Kidney (tissue), 14 donors: Measurements from ENCODE around the gene HERPUD2. TPM values are rescaled to one million over a fixed set of nuclear protein-coding genes. Genes with fewer than 3 reads are reported as not detected.

Source experiments
- DNase-seq, 5 donors: peaks; one replicate each; pipeline ENCODE4 v3.0.0-alpha.2; 2013 to 2020
- FAIRE-seq: peaks from 2 replicates; lab custom pipeline; 2012; peaks lifted over from hg19 to GRCh38; lab: Jason Lieb, UNC
- H3K27ac ChIP-seq, 2 donors: one replicate each; pipeline ENCODE4 v1.7.0; 2013; ENCODE audit warnings: low read depth in 2 of 2, low read length in 2 of 2, inconsistent platforms in 1 of 2
- H3K27me3 ChIP-seq: one replicate; pipeline ENCODE4 v1.7.1; 2013; ENCODE audit warnings: low read length, inconsistent platforms; ENCODE audit not compliant: control insufficient read depth, insufficient read depth
- H3K36me3 ChIP-seq, 3 donors: one replicate each; pipeline versions ENCODE4 v1.7.0 to v1.7.1; 2013; ENCODE audit warnings: low read length in 3 of 3, control low read depth in 1 of 3, inconsistent platforms in 1 of 3; ENCODE audit not compliant: insufficient read depth in 3 of 3, control insufficient read depth in 2 of 3
- H3K4me1 ChIP-seq, 3 donors: one replicate each; pipeline versions ENCODE4 v1.7.0 to v1.7.1; 2013; ENCODE audit warnings: low read length in 3 of 3, inconsistent platforms in 1 of 3, low read depth in 1 of 3; ENCODE audit not compliant: control insufficient read depth in 2 of 3, insufficient read depth in 2 of 3
- H3K4me3 ChIP-seq, 3 donors: one replicate each; pipeline versions ENCODE4 v1.7.0 to v1.8.1; 2013; ENCODE audit warnings: low read length in 3 of 3, control low read depth in 1 of 3, inconsistent platforms in 1 of 3
- H3K9ac ChIP-seq, 3 donors: one replicate each; pipeline versions ENCODE4 v1.7.0 to v1.7.1; 2013; ENCODE audit warnings: low read length in 3 of 3, control low read depth in 1 of 3, inconsistent platforms in 1 of 3
- H3K9me3 ChIP-seq, 3 donors: one replicate each; pipeline versions ENCODE4 v1.7.0 to v1.7.1; 2013; ENCODE audit warnings: low read length in 3 of 3, control low read depth in 1 of 3, inconsistent platforms in 1 of 3; ENCODE audit not compliant: control insufficient read depth in 2 of 3, insufficient read depth in 1 of 3
- CTCF ChIP-seq: IDR thresholded peaks from 3 replicates; pipeline ENCODE4 v1.5.1; 2012; ENCODE audit warnings: mild to moderate bottlenecking, moderate library complexity, borderline replicate concordance; ENCODE audit not compliant: insufficient read depth; ENCODE audit errors: extremely low read depth
- intact Hi-C: fragments of 100-400 bp; cut with DNase I; formaldehyde crosslinking; loops from one replicate; pipeline ENCODE4 v1.11.1; 2022
- polyA plus RNA-seq: library from polyadenylated mRNA; stranded (reverse); fragments of 350-450 nt; fragmentation: Illumina TruSeq; extraction: RNeasy Lipid Tissue Mini Kit (QIAGEN cat#74804); gene quantifications from one replicate; pipeline ENCODE4 v1.2.3, GENCODE V29; 2014; ENCODE audit warnings: low read depth, low replicate concordance; ENCODE audit not compliant: insufficient read depth
- total RNA-seq: library from RNA; stranded (reverse); fragmentation: NEBNext Ultra II Directional; extraction: Animal tissue kit (Norgen Biotek cat#: 25700); gene quantifications from one replicate; pipeline ENCODE4 v1.2.1, GENCODE V29; 2021
- donor health status: control.
- donor health status: control.
- donor health status: control.
- donor health status: control.
- donor health status: control.
- donor health status: DM: yes; HTN: yes; CAD: no.
- donor health status: Normal renal cell carcinoma (clear cell type).

The HERPUD2 gene
- total and polyA plus RNA-seq, 2 donors from 2014 or later, result 10.0 to 28.9 TPM

GRCh38 chr7:35650751-35651150 lies 44.2 kb downstream of the HERPUD2 start:
- Histone ChIP-seq H3K9me3 (no peaks in the 10 kb centered on the region), H3K4me3 (no peak overlapping the region), H3K36me3 (peaks cover 0 to 4% (median 0%) of the 10 kb centered on the region in 3 donors), H3K27ac (no peak overlapping the region), H3K4me1 (peaks cover 7 to 20% (median 18%) of the 10 kb centered on the region in 3 donors), H3K27me3 (no peaks in the 10 kb centered on the region), H3K9ac (no peak overlapping the region)
- intact Hi-C loops, result no loop called here
- DNase-seq, result no peak
- no peak for FAIRE-seq
- TF ChIP-seq CTCF, result no peak

GRCh38 chr7:35649711-35650110 lies 45.2 kb downstream of the HERPUD2 start:
- H3K36me3 ChIP-seq, result peaks cover 0 to 4% (median 0%) of the 10 kb centered on the region in 3 donors
- FAIRE-seq (no peak), DNase-seq (no peak)
- TF ChIP-seq CTCF, result no peak
- no peak overlapping the region for H3K4me3 ChIP-seq
- H3K9me3 ChIP-seq, result no peaks in the 10 kb centered on the region
- H3K27ac ChIP-seq, result no peak overlapping the region
- no peaks in the 10 kb centered on the region for H3K27me3 ChIP-seq
- no peak overlapping the region for H3K9ac ChIP-seq
- H3K4me1 ChIP-seq, result peaks cover 7 to 20% (median 18%) of the 10 kb centered on the region in 3 donors
- intact Hi-C loops, result no loop called here

GRCh38 chr7:35648367-35648766 lies 46.6 kb downstream of the HERPUD2 start:
- Histone ChIP-seq H3K27ac (no peak overlapping the region), H3K36me3 (peaks cover 0 to 3% (median 0%) of the 10 kb centered on the region in 3 donors), H3K4me3 (no peak overlapping the region), H3K27me3 (no peaks in the 10 kb centered on the region), H3K4me1 (peaks cover 7 to 20% (median 18%) of the 10 kb centered on the region in 3 donors), H3K9ac (no peak overlapping the region), H3K9me3 (no peaks in the 10 kb centered on the region)
- FAIRE-seq (no peak), DNase-seq (no peak)
- intact Hi-C loops, result no loop called here
- no peak for TF ChIP-seq CTCF

DNA sequence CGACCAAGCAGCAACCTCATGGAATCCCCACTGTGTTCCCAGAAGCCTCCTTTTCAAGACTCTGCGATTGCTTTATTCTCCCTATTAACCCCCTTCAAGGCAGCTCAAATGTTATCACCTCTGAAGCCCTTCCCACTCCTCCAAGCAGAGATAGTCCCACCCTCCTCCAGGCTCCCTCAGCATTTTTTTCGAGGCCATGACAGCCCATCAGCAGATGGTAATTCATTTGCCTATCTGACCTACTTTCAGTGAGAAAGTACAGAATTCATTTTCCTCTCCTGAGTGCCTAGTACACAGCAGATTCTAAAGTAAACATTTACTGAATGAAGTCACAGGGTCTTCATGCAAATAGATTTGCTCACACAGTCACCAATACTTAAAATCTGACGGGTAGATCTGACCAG lies 47.8 kb downstream of the HERPUD2 start:
- peaks cover 0 to 2% (median 0%) of the 10 kb centered on the region in 3 donors for H3K36me3 ChIP-seq
- peaks cover 7 to 25% (median 18%) of the 10 kb centered on the region in 3 donors for H3K4me1 ChIP-seq
- H3K27ac ChIP-seq, result peak overlapping the region; percentile 7 to 65
- H3K27me3 ChIP-seq, result no peaks in the 10 kb centered on the region
- peak overlapping the region in 1 of 3 donors; percentile 20 for H3K4me3 ChIP-seq
- peak in 2 of 5 donors; percentile 17 to 33 for DNase-seq
- no peak for TF ChIP-seq CTCF
- no peaks in the 10 kb centered on the region for H3K9me3 ChIP-seq
- intact Hi-C loops, result no loop called here
- FAIRE-seq, result peak; percentile 85
- H3K9ac ChIP-seq, result no peak overlapping the region
